ENCODE results near the gene VPS37C. TPM values are rescaled to one million over a fixed set of nuclear protein-coding genes. Genes with fewer than 3 reads are reported as not detected.

VPS37C gene
- total RNA-seq, 1 experiment from 2014 or later = 23.4 TPM

GRCh38 chr11:61120706-61121191 is 40.5 kb downstream of the VPS37C start:
- Mint-ChIP-seq H3K9me3 (no peaks in the 10 kb centered on the region), H3K27me3 (ENCODE audit: low read depth) (no peaks in the 10 kb centered on the region), H3K4me1 (no peaks in the 10 kb centered on the region), H3K27ac (no peak overlapping the region), H3K36me3 (no peaks in the 10 kb centered on the region), H3K4me3 (no peak overlapping the region)
- ChIA-PET CTCF (interaction anchor here (0.9 to 1.4 kb wide), 3 partner anchors 9 to 151 kb away, joined by 3 to 5 read pairs (median 3); no protein-coding TSS in a partner anchor), POLR2A (no interaction called here)
- DNase-seq (ENCODE audit: low spot score) (no peak), ATAC-seq (no peak)
- TF ChIP-seq, protein P1, sequence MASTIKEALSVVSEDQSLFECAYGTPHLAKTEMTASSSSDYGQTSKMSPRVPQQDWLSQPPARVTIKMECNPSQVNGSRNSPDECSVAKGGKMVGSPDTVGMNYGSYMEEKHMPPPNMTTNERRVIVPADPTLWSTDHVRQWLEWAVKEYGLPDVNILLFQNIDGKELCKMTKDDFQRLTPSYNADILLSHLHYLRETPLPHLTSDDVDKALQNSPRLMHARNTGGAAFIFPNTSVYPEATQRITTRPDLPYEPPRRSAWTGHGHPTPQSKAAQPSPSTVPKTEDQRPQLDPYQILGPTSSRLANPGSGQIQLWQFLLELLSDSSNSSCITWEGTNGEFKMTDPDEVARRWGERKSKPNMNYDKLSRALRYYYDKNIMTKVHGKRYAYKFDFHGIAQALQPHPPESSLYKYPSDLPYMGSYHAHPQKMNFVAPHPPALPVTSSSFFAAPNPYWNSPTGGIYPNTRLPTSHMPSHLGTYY (CRISPR knock-in tag; IDR thresholded peaks at IDR 0.05) = no peak
- TF ChIP-seq NFYB (CRISPR knock-in tag; conservative IDR thresholded peaks at IDR 0.05; ENCODE audit: low read depth) (no peak), USF2 (CRISPR knock-in tag; IDR thresholded peaks at IDR 0.05) (no peak), ATF6 (CRISPR knock-in tag; IDR thresholded peaks at IDR 0.05) (no peak), CBFB (CRISPR knock-in tag; IDR thresholded peaks at IDR 0.05; ENCODE audit: low read depth) (no peak), EMX1 (CRISPR knock-in tag; IDR thresholded peaks at IDR 0.05) (no peak), ELF4 (CRISPR knock-in tag; IDR thresholded peaks at IDR 0.05; ENCODE audit: low read depth) (no peak), ZMAT4 (CRISPR knock-in tag; IDR thresholded peaks at IDR 0.05) (no peak), TP53 (CRISPR knock-in tag; IDR thresholded peaks at IDR 0.05) (no peak), GTF2I (CRISPR knock-in tag; conservative IDR thresholded peaks at IDR 0.05) (no peak), ZNF512 (CRISPR knock-in tag; IDR thresholded peaks at IDR 0.05; ENCODE audit: borderline replicate concordance) (no peak), CDX4 (CRISPR knock-in tag; IDR thresholded peaks at IDR 0.05; ENCODE audit: borderline replicate concordance) (no peak), E2F1 (CRISPR knock-in tag; IDR thresholded peaks at IDR 0.05) (no peak), JAZF1 (CRISPR knock-in tag; IDR thresholded peaks at IDR 0.05) (no peak)
- TF ChIP-seq, protein P2, sequence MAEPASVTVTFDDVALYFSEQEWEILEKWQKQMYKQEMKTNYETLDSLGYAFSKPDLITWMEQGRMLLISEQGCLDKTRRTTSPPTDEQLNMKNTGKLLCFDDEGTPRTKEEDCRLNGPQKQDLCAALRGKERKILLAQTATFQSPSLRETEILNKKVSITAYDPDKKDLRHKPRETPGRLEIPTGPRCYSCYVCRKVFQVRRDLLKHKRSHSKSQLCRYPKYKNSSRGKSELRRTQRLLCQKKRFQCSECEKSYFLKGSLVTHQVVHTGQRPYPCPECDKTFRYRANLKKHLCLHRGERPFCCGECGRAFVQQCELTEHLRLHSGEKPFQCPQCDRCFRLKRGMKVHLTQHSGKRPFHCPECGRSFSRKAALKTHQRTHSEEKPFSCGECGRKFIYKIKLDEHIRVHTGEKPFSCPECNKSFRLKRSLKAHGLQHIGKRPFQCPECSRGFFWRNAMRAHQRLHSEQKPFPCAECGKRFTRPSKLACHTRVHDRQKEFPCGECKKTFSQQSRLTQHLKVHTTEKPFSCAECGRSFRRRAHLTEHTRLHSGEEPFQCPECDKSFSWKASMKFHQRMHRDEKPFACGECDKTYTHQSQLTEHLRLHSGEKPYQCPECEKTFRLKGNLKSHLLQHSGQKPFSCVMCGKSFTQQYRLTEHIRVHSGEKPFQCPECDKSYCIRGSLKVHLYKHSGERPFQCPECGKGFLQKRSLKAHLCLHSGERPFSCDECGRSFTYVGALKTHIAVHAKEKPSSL (CRISPR knock-in tag; conservative IDR thresholded peaks at IDR 0.05) = no peak
- TF ChIP-seq, protein P3, sequence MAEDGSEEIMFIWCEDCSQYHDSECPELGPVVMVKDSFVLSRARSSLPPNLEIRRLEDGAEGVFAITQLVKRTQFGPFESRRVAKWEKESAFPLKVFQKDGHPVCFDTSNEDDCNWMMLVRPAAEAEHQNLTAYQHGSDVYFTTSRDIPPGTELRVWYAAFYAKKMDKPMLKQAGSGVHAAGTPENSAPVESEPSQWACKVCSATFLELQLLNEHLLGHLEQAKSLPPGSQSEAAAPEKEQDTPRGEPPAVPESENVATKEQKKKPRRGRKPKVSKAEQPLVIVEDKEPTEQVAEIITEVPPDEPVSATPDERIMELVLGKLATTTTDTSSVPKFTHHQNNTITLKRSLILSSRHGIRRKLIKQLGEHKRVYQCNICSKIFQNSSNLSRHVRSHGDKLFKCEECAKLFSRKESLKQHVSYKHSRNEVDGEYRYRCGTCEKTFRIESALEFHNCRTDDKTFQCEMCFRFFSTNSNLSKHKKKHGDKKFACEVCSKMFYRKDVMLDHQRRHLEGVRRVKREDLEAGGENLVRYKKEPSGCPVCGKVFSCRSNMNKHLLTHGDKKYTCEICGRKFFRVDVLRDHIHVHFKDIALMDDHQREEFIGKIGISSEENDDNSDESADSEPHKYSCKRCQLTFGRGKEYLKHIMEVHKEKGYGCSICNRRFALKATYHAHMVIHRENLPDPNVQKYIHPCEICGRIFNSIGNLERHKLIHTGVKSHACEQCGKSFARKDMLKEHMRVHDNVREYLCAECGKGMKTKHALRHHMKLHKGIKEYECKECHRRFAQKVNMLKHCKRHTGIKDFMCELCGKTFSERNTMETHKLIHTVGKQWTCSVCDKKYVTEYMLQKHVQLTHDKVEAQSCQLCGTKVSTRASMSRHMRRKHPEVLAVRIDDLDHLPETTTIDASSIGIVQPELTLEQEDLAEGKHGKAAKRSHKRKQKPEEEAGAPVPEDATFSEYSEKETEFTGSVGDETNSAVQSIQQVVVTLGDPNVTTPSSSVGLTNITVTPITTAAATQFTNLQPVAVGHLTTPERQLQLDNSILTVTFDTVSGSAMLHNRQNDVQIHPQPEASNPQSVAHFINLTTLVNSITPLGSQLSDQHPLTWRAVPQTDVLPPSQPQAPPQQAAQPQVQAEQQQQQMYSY (CRISPR knock-in tag; IDR thresholded peaks at IDR 0.05) = no peak
